Measurements from ENCODE around the gene SEMA3C.

SEMA3C gene

GRCh38 chr7:80918909-80919721 lies at the start of gene SEMA3C:
Gene SEMA3C, minus strand, starts transcription at chr7:80919051. Its CDS starts 2,270 bp downstream, at chr7:80916781.
- TF ChIP-seq EP300 (IDR thresholded peaks at IDR 0.05; ENCODE audit: borderline replicate concordance) (peak; percentile 61; the same call in 1 of the 2 replicates), CEBPB (IDR thresholded peaks at IDR 0.05) (no peak; the same call in 1 of the 2 replicates), USF1 (IDR thresholded peaks at IDR 0.05) (no peak), NFIC (IDR thresholded peaks at IDR 0.05) (peak; percentile 72; the same call in 1 of the 2 replicates), TAF1 (IDR thresholded peaks at IDR 0.05; ENCODE audit: low read depth) (peak; percentile 74), TEAD4 (IDR thresholded peaks at IDR 0.05) (peak; percentile 72), YY1 (IDR thresholded peaks at IDR 0.05; ENCODE audit: low read depth) (0 out of 2 replicates have a peak, but pooled peaks have one; percentile 9), CREB1 (IDR thresholded peaks at IDR 0.05; ENCODE audit: low read depth) (no peak), EGR1 (IDR thresholded peaks at IDR 0.05) (peak; percentile 93), MAX (IDR thresholded peaks at IDR 0.05) (peak; percentile 67), ZBTB7A (IDR thresholded peaks at IDR 0.05; ENCODE audit: low read depth) (no peak), RAD21 (IDR thresholded peaks at IDR 0.05; ENCODE audit: low read depth) (peak; percentile 21; the same call in 1 of the 2 replicates), FOXM1 (IDR thresholded peaks at IDR 0.05; ENCODE audit: borderline replicate concordance, low read depth) (no peak), TCF12 (IDR thresholded peaks at IDR 0.05; ENCODE audit: low read depth) (peak; percentile 67), REST (IDR thresholded peaks at IDR 0.05; ENCODE audit: low read depth) (no peak)

GRCh38 chr7:80968606-80969005 lies 49.8 kb upstream of the SEMA3C start:
- TF ChIP-seq TAF1 (IDR thresholded peaks at IDR 0.05; ENCODE audit: low read depth) (no peak), MAX (IDR thresholded peaks at IDR 0.05) (no peak), TEAD4 (IDR thresholded peaks at IDR 0.05) (no peak), YY1 (IDR thresholded peaks at IDR 0.05; ENCODE audit: low read depth) (no peak), FOXM1 (IDR thresholded peaks at IDR 0.05; ENCODE audit: borderline replicate concordance, low read depth) (no peak), EP300 (IDR thresholded peaks at IDR 0.05; ENCODE audit: borderline replicate concordance) (no peak), EGR1 (IDR thresholded peaks at IDR 0.05) (no peak), TCF12 (IDR thresholded peaks at IDR 0.05; ENCODE audit: low read depth) (no peak)

- no peak for TF ChIP-seq YY1 (IDR thresholded peaks at IDR 0.05; ENCODE audit: low read depth)
- no peak for TF ChIP-seq NFIC (IDR thresholded peaks at IDR 0.05)
- no peak for TF ChIP-seq MAX (IDR thresholded peaks at IDR 0.05)
- TF ChIP-seq TCF12 (IDR thresholded peaks at IDR 0.05; ENCODE audit: low read depth), result no peak
- no peak for TF ChIP-seq FOXM1 (IDR thresholded peaks at IDR 0.05; ENCODE audit: borderline replicate concordance, low read depth)
- no peak for TF ChIP-seq ZBTB7A (IDR thresholded peaks at IDR 0.05; ENCODE audit: low read depth)
- no peak for TF ChIP-seq EGR1 (IDR thresholded peaks at IDR 0.05)
- no peak for TF ChIP-seq CREB1 (IDR thresholded peaks at IDR 0.05; ENCODE audit: low read depth)
- TF ChIP-seq EP300 (IDR thresholded peaks at IDR 0.05; ENCODE audit: borderline replicate concordance), result no peak
- TF ChIP-seq USF1 (IDR thresholded peaks at IDR 0.05), result no peak
- no peak for TF ChIP-seq TEAD4 (IDR thresholded peaks at IDR 0.05)
- TF ChIP-seq CEBPB (IDR thresholded peaks at IDR 0.05), result no peak
- no peak for TF ChIP-seq TAF1 (IDR thresholded peaks at IDR 0.05; ENCODE audit: low read depth)
- no peak for TF ChIP-seq REST (IDR thresholded peaks at IDR 0.05; ENCODE audit: low read depth)
- no peak for TF ChIP-seq RAD21 (IDR thresholded peaks at IDR 0.05; ENCODE audit: low read depth)
Measured at GRCh38 chr7:80967917-80968297, 49.1 kb upstream of the SEMA3C start.

GRCh38 chr7:80967071-80967916 lies 48.4 kb upstream of the SEMA3C start:
- TF ChIP-seq TEAD4 (IDR thresholded peaks at IDR 0.05) (no peak), EGR1 (IDR thresholded peaks at IDR 0.05) (no peak), NFIC (IDR thresholded peaks at IDR 0.05) (no peak), CREB1 (IDR thresholded peaks at IDR 0.05; ENCODE audit: low read depth) (no peak), USF1 (IDR thresholded peaks at IDR 0.05) (no peak), TCF12 (IDR thresholded peaks at IDR 0.05; ENCODE audit: low read depth) (no peak), ZBTB7A (IDR thresholded peaks at IDR 0.05; ENCODE audit: low read depth) (no peak), EP300 (IDR thresholded peaks at IDR 0.05; ENCODE audit: borderline replicate concordance) (no peak), CEBPB (IDR thresholded peaks at IDR 0.05) (no peak), MAX (IDR thresholded peaks at IDR 0.05) (no peak), YY1 (IDR thresholded peaks at IDR 0.05; ENCODE audit: low read depth) (no peak)

Measured in Ishikawa (cell line).